Peyer's patch (tissue), 4 donors: ENCODE results near the gene LTBP1. TPM values are rescaled to one million over a fixed set of nuclear protein-coding genes. Genes with fewer than 3 reads are reported as not detected.

Source experiments
- DNase-seq, 3 donors: peaks; one replicate each; pipeline ENCODE4 v3.0.0-alpha.2; 2017 to 2019
- H3K27ac ChIP-seq, 4 donors: fragments of 200-600 bp; sonication (generic); one replicate each; pipeline ENCODE4 v1.5.1; 2016 to 2019
- H3K27me3 ChIP-seq, 2 donors: fragments of 200-600 bp; sonication (generic); one replicate each; pipeline ENCODE4 v1.5.1; 2019
- H3K36me3 ChIP-seq, 3 donors: fragments of 200-600 bp; sonication (generic); one replicate each; pipeline ENCODE4 v1.5.1; 2016 to 2019
- H3K4me1 ChIP-seq, 4 donors: fragments of 200-600 bp; sonication (generic); one replicate each; pipeline ENCODE4 v1.5.1; 2016 to 2019
- H3K4me3 ChIP-seq, 4 donors: fragments of 200-600 bp; sonication (generic); 1 replicate in 3 of 4; 2 replicates in 1 of 4; pipeline ENCODE4 v1.5.1; 2016 to 2019; ENCODE audit warnings: mild to moderate bottlenecking in 1 of 4
- H3K9me3 ChIP-seq, 4 donors: fragments of 200-600 bp; sonication (generic); one replicate each; pipeline ENCODE4 v1.5.1; 2016 to 2019; ENCODE audit warnings: mild to moderate bottlenecking in 1 of 4
- POLR2A ChIP-seq, 2 donors: fragments of 450-650 bp; IDR thresholded peaks; one replicate each; pipeline ENCODE4 v1.5.1; 2017; ENCODE audit warnings: antibody characterized with exemption in 2 of 2, mild to moderate bottlenecking in 2 of 2, moderate library complexity in 2 of 2
- small RNA-seq, 2 donors: library from RNA; depleted of rRNA; stranded (forward); fragments of <200 nt; gene quantifications; one replicate each; pipeline ENCODE3, GENCODE V24; 2016
- total RNA-seq, 4 donors: library from RNA; depleted of rRNA; stranded (reverse); fragments of >200 nt; gene quantifications; one replicate each; pipeline ENCODE4 v1.1.0, GENCODE V29; 2016
- TF ChIP-seq, protein P1 (sequence below), 6 experiments: fragments of 450-650 bp in 4 of 6; fragments of 200-600 bp in 2 of 6; sonication (generic) in 1 of 6; IDR thresholded peaks; one replicate each; pipeline ENCODE4 v1.5.1; 2017 to 2019; ENCODE audit warnings: antibody characterized with exemption in 6 of 6, mild to moderate bottlenecking in 3 of 6, moderate library complexity in 1 of 6

LTBP1 gene
- total RNA-seq, 4 donors from 2014 or later = 8.6 to 23.1 (median 13.1) TPM

DNA sequence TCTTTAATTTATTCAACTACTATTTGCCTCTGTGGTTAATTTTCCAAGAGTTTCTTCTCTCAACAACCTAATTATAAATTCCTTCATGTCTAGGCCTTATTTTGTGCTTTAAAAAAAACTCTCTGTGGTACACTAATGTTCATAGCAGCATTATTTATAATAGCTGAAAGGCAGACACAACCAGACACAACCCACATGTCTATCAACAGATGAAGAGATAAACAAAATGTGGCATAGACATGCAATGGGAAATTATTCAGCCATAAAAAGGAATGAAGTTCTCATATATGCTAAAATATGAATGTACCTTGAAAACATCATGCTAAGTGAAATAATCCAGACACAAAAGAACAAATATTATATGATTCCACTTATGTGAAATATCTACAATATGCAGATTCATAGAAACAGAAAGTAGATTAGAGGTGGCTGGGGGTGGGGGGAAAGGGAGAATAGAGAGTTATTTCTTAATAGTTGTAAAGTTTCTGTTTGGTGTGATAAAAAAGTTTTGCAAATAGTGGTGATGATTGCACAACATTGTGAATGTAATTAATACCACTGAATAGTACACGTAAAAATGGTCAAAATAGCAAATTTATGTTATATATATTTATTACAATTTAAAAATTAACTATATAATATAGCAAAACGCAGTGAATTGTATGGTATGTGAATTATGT, 501.6 kb downstream of the LTBP1 start:
- H3K9me3 ChIP-seq = no peaks in the 10 kb centered on the region
- no peak overlapping the region for H3K27ac ChIP-seq
- no peak for DNase-seq
- no peaks in the 10 kb centered on the region for H3K27me3 ChIP-seq
- no peaks in the 10 kb centered on the region for H3K36me3 ChIP-seq
- no peak overlapping the region for H3K4me3 ChIP-seq
- H3K4me1 ChIP-seq = no peaks in the 10 kb centered on the region
- TF ChIP-seq POLR2A (IDR thresholded peaks at IDR 0.05) = no peak
- TF ChIP-seq, protein P1, sequence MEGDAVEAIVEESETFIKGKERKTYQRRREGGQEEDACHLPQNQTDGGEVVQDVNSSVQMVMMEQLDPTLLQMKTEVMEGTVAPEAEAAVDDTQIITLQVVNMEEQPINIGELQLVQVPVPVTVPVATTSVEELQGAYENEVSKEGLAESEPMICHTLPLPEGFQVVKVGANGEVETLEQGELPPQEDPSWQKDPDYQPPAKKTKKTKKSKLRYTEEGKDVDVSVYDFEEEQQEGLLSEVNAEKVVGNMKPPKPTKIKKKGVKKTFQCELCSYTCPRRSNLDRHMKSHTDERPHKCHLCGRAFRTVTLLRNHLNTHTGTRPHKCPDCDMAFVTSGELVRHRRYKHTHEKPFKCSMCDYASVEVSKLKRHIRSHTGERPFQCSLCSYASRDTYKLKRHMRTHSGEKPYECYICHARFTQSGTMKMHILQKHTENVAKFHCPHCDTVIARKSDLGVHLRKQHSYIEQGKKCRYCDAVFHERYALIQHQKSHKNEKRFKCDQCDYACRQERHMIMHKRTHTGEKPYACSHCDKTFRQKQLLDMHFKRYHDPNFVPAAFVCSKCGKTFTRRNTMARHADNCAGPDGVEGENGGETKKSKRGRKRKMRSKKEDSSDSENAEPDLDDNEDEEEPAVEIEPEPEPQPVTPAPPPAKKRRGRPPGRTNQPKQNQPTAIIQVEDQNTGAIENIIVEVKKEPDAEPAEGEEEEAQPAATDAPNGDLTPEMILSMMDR (IDR thresholded peaks at IDR 0.05) = no peak

Small RNAs within 50 kb of the gene (small RNA-seq; reads per million reads assigned to genes)
- 0 reads per million in 2 donors for gene RF00019
- gene RNA5SP91 = 0 reads per million in 2 donors
- 0 reads per million in 2 donors for gene RNA5SP92
